PC-9 (cell line): ENCODE measurements around the gene SLC6A18. TPM values are rescaled to one million over a fixed set of nuclear protein-coding genes. Genes with fewer than 3 reads are reported as not detected.
A peak's percentile ranks its signal among the peaks of the same experiment; 100 is the strongest.

ENCODE experiments used
- BruUV-seq: library from RNA; stranded (reverse); fragments of 400-500 nt; replicated peaks from 2 replicates; lab custom pipeline; 2021; lab: Mats Ljungman, UMichigan
- CTCF ChIA-PET: fragments of 300-600 bp; sonication (Branson Sonifier 250); formaldehyde crosslinking; loops from one replicate; lab custom pipeline; 2022; ENCODE audit warnings: antibody characterized with exemption; lab: Charles Lee
- POLR2A ChIA-PET: fragments of 300-600 bp; sonication (Branson Sonifier 250); formaldehyde crosslinking; loops from one replicate; lab custom pipeline; 2022; ENCODE audit warnings: antibody characterized with exemption; ENCODE audit not compliant: unreplicated experiment; lab: Charles Lee
- DNase-seq, 2 experiments: peaks; one replicate each; pipeline versions ENCODE4 v3.0.0 to v3.0.0-alpha.2; 2015 to 2022; ENCODE audit warnings: mixed read lengths in 1 of 2
- H2AFZ ChIP-seq: fragments of 200-600 bp; sonication (generic); 2 replicates; pipeline ENCODE4 v1.8.1; 2017; ENCODE audit warnings: antibody characterized with exemption
- H3F3A ChIP-seq: fragments of 200-600 bp; sonication (generic); 2 replicates; pipeline ENCODE4 v1.8.1; 2017; ENCODE audit warnings: antibody characterized with exemption, mild to moderate bottlenecking, low read depth; ENCODE audit not compliant: insufficient read depth
- H3K27ac ChIP-seq: fragments of 200-600 bp; sonication (generic); 2 replicates; pipeline ENCODE4 v1.6.1; 2016; ENCODE audit warnings: mixed run types
- H3K27me3 ChIP-seq: fragments of 200-600 bp; sonication (generic); 2 replicates; pipeline ENCODE4 v1.6.1; 2016; ENCODE audit warnings: low read depth, mixed run types; ENCODE audit not compliant: insufficient read depth
- H3K36me3 ChIP-seq: fragments of 200-600 bp; sonication (generic); 2 replicates; pipeline ENCODE4 v1.6.1; 2016; ENCODE audit warnings: low read depth, mixed run types
- H3K4me1 ChIP-seq: fragments of 200-600 bp; sonication (generic); replicated peaks from 2 replicates; pipeline ENCODE4 v1.6.1; 2016; ENCODE audit warnings: mixed run types; ENCODE audit not compliant: insufficient read depth
- H3K4me2 ChIP-seq: fragments of 200-600 bp; sonication (generic); 2 replicates; pipeline ENCODE4 v1.6.1; 2017; ENCODE audit warnings: mixed run types
- H3K4me3 ChIP-seq: fragments of 200-600 bp; sonication (generic); 2 replicates; pipeline ENCODE4 v1.6.1; 2016; ENCODE audit warnings: mixed run types
- H3K79me2 ChIP-seq: fragments of 200-600 bp; sonication (generic); 2 replicates; pipeline ENCODE4 v1.6.1; 2017; ENCODE audit warnings: low read depth, mixed run types
- H3K9me2 ChIP-seq: fragments of 200-600 bp; sonication (generic); 2 replicates; pipeline ENCODE4 v1.8.1; 2017; ENCODE audit warnings: mild to moderate bottlenecking; ENCODE audit not compliant: insufficient read depth
- H3K9me3 ChIP-seq: fragments of 200-600 bp; sonication (generic); 2 replicates; pipeline ENCODE4 v1.8.1; 2016; ENCODE audit warnings: low read depth; ENCODE audit not compliant: insufficient read depth
- H4K20me1 ChIP-seq: fragments of 200-600 bp; sonication (generic); 2 replicates; pipeline ENCODE4 v1.8.1; 2017; ENCODE audit not compliant: insufficient read depth
- CTCF ChIP-seq: fragments of 200-600 bp; sonication (generic); conservative IDR thresholded peaks from 2 replicates; pipeline ENCODE4 v1.6.1; 2017; ENCODE audit warnings: mixed run types, antibody characterized with exemption, mild to moderate bottlenecking, moderate library complexity
- EZH2 ChIP-seq: fragments of 200-600 bp; sonication (generic); IDR thresholded peaks from 2 replicates; pipeline ENCODE4 v1.8.0; 2017; ENCODE audit warnings: antibody characterized with exemption, low read depth
- intact Hi-C: fragments of 100-400 bp; cut with micrococcal nuclease; formaldehyde crosslinking; loops from one replicate; pipeline ENCODE4 v1.10.0; 2022; ENCODE audit not compliant: unreplicated experiment
- total RNA-seq: library from RNA; stranded (reverse); gene quantifications from 2 replicates; pipeline ENCODE4 v1.2.3, GENCODE V29; 2021

Gene SLC6A18
- total RNA-seq, 1 experiment from 2014 or later = not detected

DNA sequence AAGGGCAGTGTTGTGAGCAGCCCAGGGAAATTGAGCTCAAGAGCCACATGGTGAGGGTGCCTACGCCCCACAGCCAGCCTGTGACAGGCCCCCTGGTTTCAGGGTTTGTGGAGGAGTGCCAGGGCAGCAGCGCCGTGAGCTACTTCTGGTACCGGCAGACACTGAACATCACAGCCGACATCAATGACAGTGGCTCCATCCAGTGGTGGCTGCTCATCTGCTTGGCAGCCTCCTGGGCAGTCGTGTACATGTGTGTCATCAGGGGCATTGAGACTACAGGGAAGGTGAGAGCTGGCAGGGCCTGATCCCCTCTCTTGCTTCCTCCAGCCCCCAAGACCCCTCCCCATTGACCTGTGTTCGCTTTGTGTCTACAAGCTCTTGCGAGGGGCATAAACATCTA lies 10.2 kb downstream of the SLC6A18 start:
- TF ChIP-seq CTCF = no peak; the same call in 1 of the 2 replicates
- no peak for TF ChIP-seq EZH2
- 0 out of 2 replicates have a peak, but pooled peaks cover 3% of the 10 kb centered on the region for H4K20me1 ChIP-seq
- BruUV-seq = no TSS peak
- DNase-seq = no peak
- ChIA-PET CTCF (interaction anchor here (0.7 kb wide), 1 partner anchor 109 kb away, joined by 3 read pairs; no protein-coding TSS in a partner anchor), POLR2A (no interaction called here)
- H3K9me3 ChIP-seq = peaks cover 11% of the 10 kb centered on the region
- H3F3A ChIP-seq = no peaks in the 10 kb centered on the region
- H3K4me1 ChIP-seq = no peaks in the 10 kb centered on the region
- H2AFZ ChIP-seq = no peak overlapping the region
- no peaks in the 10 kb centered on the region for H3K79me2 ChIP-seq
- no peak overlapping the region for H3K4me2 ChIP-seq
- H3K36me3 ChIP-seq = no peaks in the 10 kb centered on the region
- no peak overlapping the region for H3K27ac ChIP-seq
- intact Hi-C loops = no loop called here
- H3K9me2 ChIP-seq = no peaks in the 10 kb centered on the region
- H3K4me3 ChIP-seq = no peak overlapping the region
- peaks cover 100% of the 10 kb centered on the region for H3K27me3 ChIP-seq

DNA sequence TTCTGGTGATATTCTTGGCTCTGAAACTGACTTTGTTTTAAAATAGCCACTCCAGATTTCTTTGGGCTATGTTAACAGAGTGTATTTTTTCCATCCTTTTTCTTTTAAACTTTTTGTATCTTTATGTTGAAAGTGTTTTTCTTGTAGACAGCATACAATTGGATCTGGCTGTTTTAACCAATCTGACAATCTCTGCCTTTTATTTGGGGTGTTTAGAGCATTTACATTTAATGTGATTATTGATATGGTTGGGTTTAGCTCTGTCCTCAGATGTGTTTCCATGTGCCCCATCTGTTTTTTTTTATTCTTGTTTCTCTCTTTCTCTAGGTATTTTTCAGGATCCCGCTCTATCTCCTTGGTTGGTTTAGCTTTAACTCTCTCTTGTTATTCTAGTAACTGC lies 10.7 kb downstream of the SLC6A18 start:
- H3K9me3 ChIP-seq = peaks cover 11% of the 10 kb centered on the region
- CTCF ChIA-PET = interaction anchor here (0.7 kb wide), 1 partner anchor 108 kb away, joined by 3 read pairs; no protein-coding TSS in a partner anchor
- no peaks in the 10 kb centered on the region for H3F3A ChIP-seq
- no peak overlapping the region for H3K27ac ChIP-seq
- no peaks in the 10 kb centered on the region for H3K9me2 ChIP-seq
- 0 out of 2 replicates have a peak, but pooled peaks cover 3% of the 10 kb centered on the region for H4K20me1 ChIP-seq
- H3K27me3 ChIP-seq = peaks cover 100% of the 10 kb centered on the region
- no peaks in the 10 kb centered on the region for H3K4me1 ChIP-seq
- POLR2A ChIA-PET = no interaction called here
- TF ChIP-seq CTCF (no peak), EZH2 (no peak)
- intact Hi-C loops = no loop called here
- DNase-seq = no peak
- H3K36me3 ChIP-seq = no peaks in the 10 kb centered on the region
- H3K79me2 ChIP-seq = no peaks in the 10 kb centered on the region
- H3K4me2 ChIP-seq = no peak overlapping the region
- no peak overlapping the region for H2AFZ ChIP-seq
- no TSS peak for BruUV-seq
- no peak overlapping the region for H3K4me3 ChIP-seq

DNA sequence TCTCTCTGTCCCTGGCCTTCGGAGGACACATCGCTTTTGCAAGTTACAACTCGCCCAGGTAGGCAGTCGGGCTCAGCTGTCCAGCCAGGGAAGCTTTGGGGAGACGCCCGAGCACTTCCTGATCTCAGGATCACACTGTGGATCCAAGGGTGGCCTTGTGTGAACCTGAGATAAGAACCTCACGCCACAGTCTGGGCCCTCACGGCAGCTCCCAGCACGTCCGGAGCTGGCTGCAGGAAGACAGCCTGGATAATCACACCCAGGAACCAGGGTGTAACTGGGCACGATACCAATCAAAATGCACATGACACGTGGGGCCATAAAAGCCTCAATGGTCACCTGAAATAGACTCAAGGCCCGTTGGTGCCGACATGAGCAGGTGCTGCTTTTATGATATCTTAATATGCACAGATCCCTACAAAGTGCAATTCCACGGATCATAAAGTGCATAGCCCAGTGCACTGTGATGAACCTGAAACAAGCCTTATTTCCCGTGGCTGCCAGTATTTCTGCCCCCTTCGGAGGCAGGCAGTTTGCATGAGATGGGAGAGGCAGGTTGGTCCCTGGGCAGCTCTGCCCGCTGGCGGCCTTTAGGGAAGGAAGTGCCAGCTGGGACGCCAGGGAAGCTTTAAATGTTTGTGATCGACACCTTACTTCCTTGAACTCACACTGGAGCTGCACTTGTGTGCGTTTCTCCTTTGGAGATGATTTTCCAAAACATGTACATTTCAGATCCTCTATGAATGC lies 14.5 kb downstream of the SLC6A18 start:
- H3K79me2 ChIP-seq = no peaks in the 10 kb centered on the region
- BruUV-seq = no TSS peak
- H3K36me3 ChIP-seq = no peaks in the 10 kb centered on the region
- no peak overlapping the region for H3K4me2 ChIP-seq
- TF ChIP-seq CTCF = no peak
- TF ChIP-seq EZH2 = no peak
- H3F3A ChIP-seq = no peaks in the 10 kb centered on the region
- peak in 1 of 2 experiments; percentile 34 for DNase-seq
- peaks cover 11% of the 10 kb centered on the region for H3K9me3 ChIP-seq
- ChIA-PET POLR2A (interaction anchor here (0.6 kb wide), 3 partner anchors 189 to 327 kb away, joined by 3 to 7 read pairs (median 4); no protein-coding TSS in a partner anchor), CTCF (no interaction called here)
- intact Hi-C loops = no loop called here
- H3K27ac ChIP-seq = no peak overlapping the region
- H3K4me3 ChIP-seq = no peak overlapping the region
- H3K4me1 ChIP-seq = no peaks in the 10 kb centered on the region
- H3K9me2 ChIP-seq = no peaks in the 10 kb centered on the region
- no peaks in the 10 kb centered on the region; the same call in 1 of the 2 replicates for H4K20me1 ChIP-seq
- H3K27me3 ChIP-seq = peaks cover 98% of the 10 kb centered on the region
- H2AFZ ChIP-seq = no peak overlapping the region
